ENCODE results near the gene CYP11A1.

The CYP11A1 gene

GRCh38 chr15:74405823-74406222 is 38.4 kb upstream of the CYP11A1 start:
- H3K27ac ChIP-seq (ENCODE audit: poor library complexity, severe bottlenecking) = peak overlapping the region; percentile 78
- H3K4me1 ChIP-seq (ENCODE audit: insufficient read depth, poor library complexity, severe bottlenecking) = peaks cover 18% of the 10 kb centered on the region
- H3K4me3 ChIP-seq (ENCODE audit: severe bottlenecking) = no peak overlapping the region
- H3K9me3 ChIP-seq (ENCODE audit: severe bottlenecking) = no peaks in the 10 kb centered on the region
- no peak for DNase-seq (ENCODE audit: low spot score)
- ATAC-seq (ENCODE audit: low read depth) = no peak
- no peaks in the 10 kb centered on the region for H3K27me3 ChIP-seq (ENCODE audit: insufficient read depth, poor library complexity, severe bottlenecking)
- peaks cover 9% of the 10 kb centered on the region for H3K36me3 ChIP-seq (ENCODE audit: low read depth)
- TF ChIP-seq, protein P1, sequence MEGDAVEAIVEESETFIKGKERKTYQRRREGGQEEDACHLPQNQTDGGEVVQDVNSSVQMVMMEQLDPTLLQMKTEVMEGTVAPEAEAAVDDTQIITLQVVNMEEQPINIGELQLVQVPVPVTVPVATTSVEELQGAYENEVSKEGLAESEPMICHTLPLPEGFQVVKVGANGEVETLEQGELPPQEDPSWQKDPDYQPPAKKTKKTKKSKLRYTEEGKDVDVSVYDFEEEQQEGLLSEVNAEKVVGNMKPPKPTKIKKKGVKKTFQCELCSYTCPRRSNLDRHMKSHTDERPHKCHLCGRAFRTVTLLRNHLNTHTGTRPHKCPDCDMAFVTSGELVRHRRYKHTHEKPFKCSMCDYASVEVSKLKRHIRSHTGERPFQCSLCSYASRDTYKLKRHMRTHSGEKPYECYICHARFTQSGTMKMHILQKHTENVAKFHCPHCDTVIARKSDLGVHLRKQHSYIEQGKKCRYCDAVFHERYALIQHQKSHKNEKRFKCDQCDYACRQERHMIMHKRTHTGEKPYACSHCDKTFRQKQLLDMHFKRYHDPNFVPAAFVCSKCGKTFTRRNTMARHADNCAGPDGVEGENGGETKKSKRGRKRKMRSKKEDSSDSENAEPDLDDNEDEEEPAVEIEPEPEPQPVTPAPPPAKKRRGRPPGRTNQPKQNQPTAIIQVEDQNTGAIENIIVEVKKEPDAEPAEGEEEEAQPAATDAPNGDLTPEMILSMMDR (IDR thresholded peaks at IDR 0.05; ENCODE audit: poor library complexity, severe bottlenecking) = no peak

DNA sequence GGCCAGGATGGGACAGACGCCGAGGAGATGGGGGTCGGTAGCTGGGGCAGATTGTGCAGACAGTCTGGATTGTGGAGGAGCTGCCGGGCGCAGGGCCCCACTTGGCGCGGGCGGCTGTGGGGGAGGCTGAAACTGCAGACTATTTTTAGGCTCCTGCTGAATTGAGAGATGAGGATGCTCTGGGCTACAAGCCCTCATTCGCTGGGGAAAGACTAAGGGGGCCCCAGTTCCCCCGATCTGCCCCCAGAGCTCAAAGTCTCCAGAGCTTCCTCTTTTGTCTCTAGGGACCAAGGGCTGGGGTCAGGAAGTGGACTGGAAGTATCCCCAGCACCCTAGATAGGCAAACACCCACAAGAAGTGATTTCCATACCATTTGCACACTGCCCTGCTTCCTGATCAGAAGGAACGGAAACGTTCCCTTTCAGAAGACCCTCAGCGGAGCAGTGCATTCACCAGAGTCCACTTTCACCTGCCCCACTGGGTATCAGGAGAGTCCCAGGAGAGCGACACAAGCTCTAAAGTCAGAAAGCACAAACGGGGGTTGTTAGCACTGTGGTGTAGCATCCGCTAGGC is 36.6 kb upstream of the CYP11A1 start:
- Histone ChIP-seq H3K36me3 (ENCODE audit: low read depth) (no peaks in the 10 kb centered on the region), H3K27me3 (ENCODE audit: insufficient read depth, poor library complexity, severe bottlenecking) (no peaks in the 10 kb centered on the region), H3K9me3 (ENCODE audit: severe bottlenecking) (no peaks in the 10 kb centered on the region), H3K4me1 (ENCODE audit: insufficient read depth, poor library complexity, severe bottlenecking) (peaks cover 35% of the 10 kb centered on the region), H3K27ac (ENCODE audit: poor library complexity, severe bottlenecking) (peak overlapping the region; percentile 95), H3K4me3 (ENCODE audit: severe bottlenecking) (no peak overlapping the region)
- DNase-seq (ENCODE audit: low spot score) (no peak), ATAC-seq (ENCODE audit: low read depth) (no peak)
- TF ChIP-seq, protein P1 (IDR thresholded peaks at IDR 0.05; ENCODE audit: poor library complexity, severe bottlenecking) = no peak

GRCh38 chr15:74403588-74403919 is 36.1 kb upstream of the CYP11A1 start:
- TF ChIP-seq, protein P1 (IDR thresholded peaks at IDR 0.05; ENCODE audit: poor library complexity, severe bottlenecking) = no peak
- no peak overlapping the region for H3K4me3 ChIP-seq (ENCODE audit: severe bottlenecking)
- peak overlapping the region; percentile 95 for H3K27ac ChIP-seq (ENCODE audit: poor library complexity, severe bottlenecking)
- ATAC-seq (ENCODE audit: low read depth) = no peak
- DNase-seq (ENCODE audit: low spot score) = no peak
- no peaks in the 10 kb centered on the region for H3K27me3 ChIP-seq (ENCODE audit: insufficient read depth, poor library complexity, severe bottlenecking)
- no peaks in the 10 kb centered on the region for H3K9me3 ChIP-seq (ENCODE audit: severe bottlenecking)
- H3K36me3 ChIP-seq (ENCODE audit: low read depth) = no peaks in the 10 kb centered on the region
- peaks cover 37% of the 10 kb centered on the region for H3K4me1 ChIP-seq (ENCODE audit: insufficient read depth, poor library complexity, severe bottlenecking)

- Histone ChIP-seq H3K27ac (ENCODE audit: poor library complexity, severe bottlenecking) (peak overlapping the region; percentile 95), H3K36me3 (ENCODE audit: low read depth) (no peaks in the 10 kb centered on the region), H3K4me1 (ENCODE audit: insufficient read depth, poor library complexity, severe bottlenecking) (peaks cover 37% of the 10 kb centered on the region), H3K27me3 (ENCODE audit: insufficient read depth, poor library complexity, severe bottlenecking) (no peaks in the 10 kb centered on the region), H3K4me3 (ENCODE audit: severe bottlenecking) (no peak overlapping the region), H3K9me3 (ENCODE audit: severe bottlenecking) (no peaks in the 10 kb centered on the region)
- DNase-seq (ENCODE audit: low spot score) (no peak), ATAC-seq (ENCODE audit: low read depth) (no peak)
- TF ChIP-seq, protein P1 (IDR thresholded peaks at IDR 0.05; ENCODE audit: poor library complexity, severe bottlenecking) = no peak
Measured at GRCh38 chr15:74402873-74403587, 35.6 kb upstream of the CYP11A1 start.

DNA sequence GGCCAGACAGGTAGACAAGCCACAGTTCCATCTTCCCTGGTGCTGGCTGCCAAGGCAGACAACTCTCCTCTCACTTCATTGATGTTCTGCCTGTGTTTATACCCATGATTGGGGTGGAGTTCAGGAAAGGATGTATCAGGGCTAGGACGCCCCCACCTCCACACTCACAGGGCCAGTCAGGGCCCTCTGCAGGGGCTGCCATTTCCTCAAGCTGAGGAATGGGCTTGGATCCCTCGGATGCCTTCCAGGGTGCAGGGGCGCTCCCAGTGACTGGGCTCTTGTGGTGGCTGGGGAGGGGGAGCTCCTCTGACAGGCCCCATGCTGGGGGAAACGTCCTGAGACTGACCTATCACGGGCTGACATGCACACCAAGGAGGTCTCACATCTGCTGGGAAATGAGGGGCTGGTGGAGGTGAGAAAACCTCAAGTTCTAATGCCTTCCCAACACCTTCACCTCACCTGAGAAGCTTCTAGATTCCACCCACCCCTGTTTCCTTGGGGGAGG is 34.9 kb upstream of the CYP11A1 start:
- Histone ChIP-seq H3K27me3 (ENCODE audit: insufficient read depth, poor library complexity, severe bottlenecking) (no peaks in the 10 kb centered on the region), H3K4me1 (ENCODE audit: insufficient read depth, poor library complexity, severe bottlenecking) (peaks cover 38% of the 10 kb centered on the region), H3K27ac (ENCODE audit: poor library complexity, severe bottlenecking) (peak overlapping the region; percentile 95), H3K9me3 (ENCODE audit: severe bottlenecking) (no peaks in the 10 kb centered on the region), H3K4me3 (ENCODE audit: severe bottlenecking) (no peak overlapping the region), H3K36me3 (ENCODE audit: low read depth) (no peaks in the 10 kb centered on the region)
- TF ChIP-seq, protein P1 (IDR thresholded peaks at IDR 0.05; ENCODE audit: poor library complexity, severe bottlenecking) = no peak
- ATAC-seq (ENCODE audit: low read depth) = no peak
- DNase-seq (ENCODE audit: low spot score) = no peak
